ENCODE data around the gene OTOF.

Gene OTOF

DNA sequence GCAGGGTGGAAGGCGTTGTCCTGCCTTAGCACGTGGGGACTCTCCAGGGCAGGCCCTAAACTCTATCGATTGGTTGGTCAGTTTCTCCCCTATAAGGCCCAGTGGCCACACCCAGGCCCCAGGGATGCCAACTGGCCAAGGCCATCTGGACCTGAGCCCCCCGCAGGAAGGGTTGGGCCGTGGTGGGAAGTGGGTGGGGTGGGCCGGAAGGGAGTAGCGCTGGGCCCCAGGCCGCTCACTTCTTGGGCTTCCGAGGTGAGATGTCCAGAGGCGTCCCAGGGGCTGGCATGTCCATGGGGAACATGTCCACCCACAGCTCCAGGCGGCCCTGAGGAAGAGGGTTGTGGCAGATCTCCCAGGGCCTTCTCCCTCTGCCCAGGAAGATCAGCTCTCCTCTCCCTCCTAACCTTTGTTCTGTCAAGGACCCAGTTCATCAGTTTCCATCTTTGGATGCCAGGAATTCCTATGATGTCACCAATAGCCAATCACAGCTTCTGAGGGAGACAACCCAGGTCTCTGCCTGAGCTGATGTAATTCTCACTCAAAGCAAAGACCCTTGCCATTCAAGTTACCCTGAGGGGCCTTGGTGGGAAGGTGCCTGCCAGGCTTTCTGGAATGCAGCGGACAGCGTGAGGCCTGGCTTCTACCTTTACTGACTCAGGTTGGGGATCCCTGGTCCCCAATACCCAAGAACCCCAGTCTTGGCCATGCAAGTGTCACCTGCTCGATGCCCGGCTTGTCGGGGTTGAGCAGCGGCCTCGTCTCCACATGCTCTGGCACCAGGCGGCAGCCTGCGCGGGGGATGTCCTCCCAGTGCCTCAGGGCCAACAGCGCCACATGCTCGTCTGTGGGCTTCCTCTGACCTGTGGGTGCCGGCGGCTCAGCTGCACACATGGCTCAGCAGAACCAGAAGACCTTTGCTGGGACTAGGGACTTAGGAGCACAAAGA, 14.4 kb downstream of the OTOF start:
- DNase-seq (ENCODE audit: low read depth, low spot score) = no peak
- in situ Hi-C loops (cut with HindIII; ENCODE audit: low sequenced_read_pairs) = no loop called here
- no peak overlapping the region for H3K4me3 ChIP-seq (ENCODE audit: low read depth, low read length)
- TF ChIP-seq, protein P1, sequence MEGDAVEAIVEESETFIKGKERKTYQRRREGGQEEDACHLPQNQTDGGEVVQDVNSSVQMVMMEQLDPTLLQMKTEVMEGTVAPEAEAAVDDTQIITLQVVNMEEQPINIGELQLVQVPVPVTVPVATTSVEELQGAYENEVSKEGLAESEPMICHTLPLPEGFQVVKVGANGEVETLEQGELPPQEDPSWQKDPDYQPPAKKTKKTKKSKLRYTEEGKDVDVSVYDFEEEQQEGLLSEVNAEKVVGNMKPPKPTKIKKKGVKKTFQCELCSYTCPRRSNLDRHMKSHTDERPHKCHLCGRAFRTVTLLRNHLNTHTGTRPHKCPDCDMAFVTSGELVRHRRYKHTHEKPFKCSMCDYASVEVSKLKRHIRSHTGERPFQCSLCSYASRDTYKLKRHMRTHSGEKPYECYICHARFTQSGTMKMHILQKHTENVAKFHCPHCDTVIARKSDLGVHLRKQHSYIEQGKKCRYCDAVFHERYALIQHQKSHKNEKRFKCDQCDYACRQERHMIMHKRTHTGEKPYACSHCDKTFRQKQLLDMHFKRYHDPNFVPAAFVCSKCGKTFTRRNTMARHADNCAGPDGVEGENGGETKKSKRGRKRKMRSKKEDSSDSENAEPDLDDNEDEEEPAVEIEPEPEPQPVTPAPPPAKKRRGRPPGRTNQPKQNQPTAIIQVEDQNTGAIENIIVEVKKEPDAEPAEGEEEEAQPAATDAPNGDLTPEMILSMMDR (IDR thresholded peaks at IDR 0.05; ENCODE audit: low read depth, low read length) = no peak

DNA sequence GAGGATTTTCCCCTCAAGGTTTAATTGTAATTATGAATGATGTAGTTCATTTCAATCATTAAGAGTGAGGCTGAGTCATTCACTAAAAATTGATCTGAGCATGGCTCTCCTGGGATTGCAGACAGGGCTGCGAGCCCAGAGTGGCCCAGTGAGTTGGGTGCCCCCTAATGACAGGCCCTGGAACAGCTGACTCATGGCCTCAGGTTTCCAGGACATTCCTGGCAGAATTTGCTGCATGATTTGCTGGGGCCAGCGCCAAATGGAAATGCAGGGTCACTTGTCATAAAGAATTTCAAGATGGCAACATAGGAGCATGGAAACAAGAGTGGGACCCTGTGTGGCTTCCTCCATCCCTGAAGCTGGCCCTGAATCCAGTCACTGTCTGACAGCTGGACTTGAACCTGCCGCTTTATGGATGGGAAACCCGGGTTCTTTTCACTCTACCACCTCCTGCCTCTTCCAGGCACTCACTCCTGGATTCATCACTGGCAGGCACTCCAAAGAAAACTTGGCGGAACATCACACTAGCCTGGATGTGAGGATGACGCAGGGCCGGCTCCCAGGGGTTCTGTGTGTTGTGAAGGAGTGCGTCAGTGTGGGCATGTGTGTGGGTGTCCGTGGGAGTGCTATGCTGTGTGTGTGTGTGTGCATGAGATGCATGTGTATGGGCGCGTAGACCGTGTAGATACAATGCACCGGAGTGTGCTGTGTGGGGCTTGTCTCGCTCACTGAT, 15.2 kb downstream of the OTOF start:
- no peak overlapping the region for H3K4me3 ChIP-seq (ENCODE audit: low read depth, low read length)
- TF ChIP-seq, protein P1 (IDR thresholded peaks at IDR 0.05; ENCODE audit: low read depth, low read length) = peak; percentile 69
- in situ Hi-C loops (cut with HindIII; ENCODE audit: low sequenced_read_pairs) = no loop called here
- DNase-seq (ENCODE audit: low read depth, low spot score) = peak; percentile 47

DNA sequence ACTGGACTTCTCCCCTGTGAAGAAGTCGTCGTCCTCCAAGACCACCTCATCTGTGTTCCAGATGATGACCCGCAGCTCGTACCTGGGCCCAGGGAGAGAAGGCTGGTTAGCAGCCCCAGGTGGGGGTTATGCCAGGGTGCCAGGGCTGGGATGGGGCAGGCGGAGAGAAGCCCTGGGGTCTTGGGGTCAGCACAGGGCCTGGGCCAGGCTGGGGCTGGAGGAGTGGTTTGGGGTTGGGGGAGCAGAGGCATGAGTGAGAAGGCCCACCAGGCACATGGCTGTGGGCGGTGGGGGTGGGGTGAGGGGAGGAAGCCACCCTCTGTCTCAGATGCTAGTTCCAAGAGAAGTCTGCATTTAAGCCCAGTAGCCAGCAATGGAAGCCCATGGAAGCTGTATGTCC, 15.8 kb downstream of the OTOF start:
- no peak overlapping the region for H3K4me3 ChIP-seq (ENCODE audit: low read depth, low read length)
- TF ChIP-seq, protein P1 (IDR thresholded peaks at IDR 0.05; ENCODE audit: low read depth, low read length) = no peak
- in situ Hi-C loops (cut with HindIII; ENCODE audit: low sequenced_read_pairs) = no loop called here
- DNase-seq (ENCODE audit: low read depth, low spot score) = no peak

DNA sequence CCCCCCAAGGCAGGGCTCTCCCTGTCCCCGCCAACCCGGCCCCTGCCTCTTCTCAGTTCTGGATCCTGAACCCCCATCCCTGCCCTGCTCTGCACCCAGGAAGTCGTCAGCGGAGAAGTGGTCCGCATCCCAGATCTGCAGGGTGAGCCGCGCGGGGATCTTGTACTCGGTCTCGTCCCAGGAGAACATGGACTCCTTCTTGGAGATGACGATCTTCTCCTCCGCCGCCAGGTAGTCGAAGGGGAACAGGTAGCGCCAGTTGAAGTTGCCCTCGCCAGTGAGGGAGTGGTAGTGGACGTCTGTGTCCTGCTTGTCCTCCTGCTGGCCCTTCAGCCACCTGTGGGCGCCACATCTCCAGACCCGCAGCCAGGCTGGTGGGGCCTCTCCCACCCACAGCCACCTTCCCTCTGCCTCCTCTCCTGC, 16.3 kb downstream of the OTOF start:
- TF ChIP-seq, protein P1 (IDR thresholded peaks at IDR 0.05; ENCODE audit: low read depth, low read length) = no peak
- DNase-seq (ENCODE audit: low read depth, low spot score) = no peak
- in situ Hi-C loops (cut with HindIII; ENCODE audit: low sequenced_read_pairs) = no loop called here
- no peak overlapping the region for H3K4me3 ChIP-seq (ENCODE audit: low read depth, low read length)

DNA sequence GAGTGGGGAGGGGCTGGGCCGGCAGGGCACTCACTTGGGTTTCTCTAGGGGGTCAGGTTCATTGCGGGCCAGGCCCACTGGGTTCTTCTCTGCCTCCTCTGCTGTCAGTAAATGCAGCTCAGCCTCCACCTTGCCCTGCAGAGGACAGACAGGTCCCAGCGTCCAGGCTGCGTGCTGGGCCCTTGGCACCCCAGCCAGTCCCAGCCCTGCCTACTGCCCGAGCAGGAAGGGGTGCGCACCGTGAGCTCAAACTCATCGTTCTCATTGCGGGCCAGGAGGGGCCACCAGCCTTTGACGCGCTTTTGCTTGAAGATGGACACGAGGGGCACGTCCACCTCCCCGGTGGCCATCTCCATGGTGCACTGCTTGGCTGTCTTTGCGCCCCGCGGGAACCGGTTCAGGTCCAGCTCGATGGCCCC, 17.3 kb downstream of the OTOF start:
- in situ Hi-C loops (cut with HindIII; ENCODE audit: low sequenced_read_pairs) = no loop called here
- no peak overlapping the region for H3K4me3 ChIP-seq (ENCODE audit: low read depth, low read length)
- DNase-seq (ENCODE audit: low read depth, low spot score) = no peak

DNA sequence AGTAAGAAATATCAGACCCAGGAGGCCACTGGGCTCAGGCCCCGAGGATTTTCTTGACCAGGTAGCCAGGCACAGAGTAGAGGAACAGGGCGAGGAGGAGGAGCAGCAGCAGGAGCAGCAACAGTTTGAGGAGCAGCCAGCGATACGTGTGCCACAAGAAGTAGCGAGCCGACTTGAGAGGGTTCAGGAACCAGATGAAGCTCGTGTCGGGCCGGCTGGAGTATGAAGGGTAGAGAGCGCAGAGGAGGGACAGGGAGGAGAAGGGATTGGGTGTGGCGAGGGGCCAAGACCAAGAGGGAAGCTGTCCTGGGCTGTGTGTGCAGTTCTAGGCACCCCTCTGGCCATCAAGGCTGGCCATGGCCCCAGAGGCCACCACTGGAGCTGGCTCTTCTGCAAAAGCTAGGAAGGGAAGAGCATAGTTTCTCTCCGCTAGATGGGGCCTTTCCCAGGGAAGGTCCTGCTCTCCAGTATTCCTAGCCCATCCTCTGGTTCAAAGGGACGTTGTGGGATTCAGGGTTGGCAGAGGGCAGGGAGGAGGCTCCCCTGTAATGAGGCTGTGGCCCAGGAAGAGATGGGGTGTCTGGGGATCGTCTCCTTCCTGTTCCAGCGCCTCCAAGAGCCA, 17.8 kb downstream of the OTOF start:
- TF ChIP-seq, protein P1 (IDR thresholded peaks at IDR 0.05; ENCODE audit: low read depth, low read length) = peak; percentile 10

More for the DNA sequence above, 17.3 kb downstream of the OTOF start:
- TF ChIP-seq, protein P1 (IDR thresholded peaks at IDR 0.05; ENCODE audit: low read depth, low read length) = no peak

More for the DNA sequence above, 17.8 kb downstream of the OTOF start:
- in situ Hi-C loops (cut with HindIII; ENCODE audit: low sequenced_read_pairs) = no loop called here
- DNase-seq (ENCODE audit: low read depth, low spot score) = no peak
- no peak overlapping the region for H3K4me3 ChIP-seq (ENCODE audit: low read depth, low read length)
